NCI-H1092 treated with DMSO at 0.1 percent for 48 hours (cell line): Measurements from ENCODE around the gene MCC.
A peak's percentile ranks its signal among the peaks of the same experiment; 100 is the strongest.

ENCODE experiments used
- DNase-seq: peaks from one replicate; lab custom pipeline; 2025; lab: John Stamatoyannopoulos, UW

Gene MCC

GRCh38 chr5:113319256-113320053 is 168.8 kb downstream of the MCC start:
- no peak for DNase-seq

GRCh38 chr5:113317636-113318035 is 170.6 kb downstream of the MCC start:
- DNase-seq: no peak

- no peak for DNase-seq
Observed at GRCh38 chr5:113311301-113311700, 177.0 kb downstream of the MCC start.

GRCh38 chr5:113302120-113302519 is 186.1 kb downstream of the MCC start:
- DNase-seq: no peak

- DNase-seq: no peak
Observed at GRCh38 chr5:113299591-113299990, 188.7 kb downstream of the MCC start.

- no peak for DNase-seq
Observed at GRCh38 chr5:113296676-113297075, 191.6 kb downstream of the MCC start.

GRCh38 chr5:113295111-113295539 is 193.1 kb downstream of the MCC start:
- peak; percentile 30 for DNase-seq

GRCh38 chr5:113294311-113295110 is 193.7 kb downstream of the MCC start:
- DNase-seq: peak; percentile 57

GRCh38 chr5:113293975-113294310 is 194.3 kb downstream of the MCC start:
- peak; percentile 25 for DNase-seq

- no peak for DNase-seq
Observed at GRCh38 chr5:113293068-113293974, 194.9 kb downstream of the MCC start.

GRCh38 chr5:113292462-113292861 is 195.8 kb downstream of the MCC start:
- no peak for DNase-seq

GRCh38 chr5:113283558-113283957 is 204.7 kb downstream of the MCC start:
- no peak for DNase-seq

- no peak for DNase-seq
Observed at GRCh38 chr5:113282472-113282871, 205.8 kb downstream of the MCC start.

- no peak for DNase-seq
Observed at GRCh38 chr5:113281194-113281593, 207.1 kb downstream of the MCC start.

- no peak for DNase-seq
Observed at GRCh38 chr5:113280541-113280940, 207.7 kb downstream of the MCC start.

GRCh38 chr5:113278976-113279375 is 209.3 kb downstream of the MCC start:
- no peak for DNase-seq

GRCh38 chr5:113276493-113276892 is 211.8 kb downstream of the MCC start:
- DNase-seq: no peak

- DNase-seq: no peak
Observed at GRCh38 chr5:113276001-113276400, 212.3 kb downstream of the MCC start.

GRCh38 chr5:113274836-113275414 is 213.3 kb downstream of the MCC start:
- DNase-seq: no peak

GRCh38 chr5:113273948-113274347 is 214.3 kb downstream of the MCC start:
- DNase-seq: no peak

GRCh38 chr5:113271745-113272454 is 216.4 kb downstream of the MCC start:
- DNase-seq: no peak
